ENCODE data around the gene ADGRV1. TPM values are rescaled to one million over a fixed set of nuclear protein-coding genes. Genes with fewer than 3 reads are reported as not detected.

The ADGRV1 gene
- polyA plus RNA-seq, 2 of the 4 experiments (the other 2 are of a cell fraction), result 0.70 to 3.7 TPM

DNA sequence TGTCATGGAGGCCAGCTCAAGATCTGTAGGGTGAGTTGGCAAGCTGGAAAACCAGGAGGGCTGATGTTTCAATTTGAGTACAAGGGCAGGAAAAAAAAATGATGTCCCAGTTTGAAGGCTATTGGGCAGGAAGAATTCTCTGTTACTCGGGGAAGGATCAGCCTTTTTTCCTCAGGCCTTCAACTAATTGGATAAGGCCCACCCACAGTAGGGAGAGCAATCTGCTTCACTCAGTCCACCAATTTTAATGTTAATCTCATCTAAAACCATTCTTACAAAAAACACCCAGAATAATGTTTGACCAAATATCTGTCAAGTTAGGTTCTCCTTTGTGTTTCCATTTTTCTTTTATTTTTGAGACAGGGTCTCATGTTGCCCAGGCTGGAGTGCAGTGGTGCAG, 442.1 kb downstream of the ADGRV1 start:
- TF ChIP-seq ZFP36 (IDR thresholded peaks at IDR 0.05; ENCODE audit: borderline replicate concordance, partially characterized antibody) (no peak), EHMT2 (IDR thresholded peaks at IDR 0.05; ENCODE audit: low read depth) (no peak), SMC3 (IDR thresholded peaks at IDR 0.05) (no peak), HDAC2 (IDR thresholded peaks at IDR 0.05) (no peak), RAD21 (conservative IDR thresholded peaks at IDR 0.05 in 1 of 2, IDR thresholded peaks at IDR 0.05 in 1 of 2) (no peak), JUNB (IDR thresholded peaks at IDR 0.05) (no peak), RCOR1 (IDR thresholded peaks at IDR 0.05; ENCODE audit: low read depth, low read length) (no peak), FOXS1 (CRISPR knock-in tag; IDR thresholded peaks at IDR 0.05) (no peak)
- TF ChIP-seq, protein P1, sequence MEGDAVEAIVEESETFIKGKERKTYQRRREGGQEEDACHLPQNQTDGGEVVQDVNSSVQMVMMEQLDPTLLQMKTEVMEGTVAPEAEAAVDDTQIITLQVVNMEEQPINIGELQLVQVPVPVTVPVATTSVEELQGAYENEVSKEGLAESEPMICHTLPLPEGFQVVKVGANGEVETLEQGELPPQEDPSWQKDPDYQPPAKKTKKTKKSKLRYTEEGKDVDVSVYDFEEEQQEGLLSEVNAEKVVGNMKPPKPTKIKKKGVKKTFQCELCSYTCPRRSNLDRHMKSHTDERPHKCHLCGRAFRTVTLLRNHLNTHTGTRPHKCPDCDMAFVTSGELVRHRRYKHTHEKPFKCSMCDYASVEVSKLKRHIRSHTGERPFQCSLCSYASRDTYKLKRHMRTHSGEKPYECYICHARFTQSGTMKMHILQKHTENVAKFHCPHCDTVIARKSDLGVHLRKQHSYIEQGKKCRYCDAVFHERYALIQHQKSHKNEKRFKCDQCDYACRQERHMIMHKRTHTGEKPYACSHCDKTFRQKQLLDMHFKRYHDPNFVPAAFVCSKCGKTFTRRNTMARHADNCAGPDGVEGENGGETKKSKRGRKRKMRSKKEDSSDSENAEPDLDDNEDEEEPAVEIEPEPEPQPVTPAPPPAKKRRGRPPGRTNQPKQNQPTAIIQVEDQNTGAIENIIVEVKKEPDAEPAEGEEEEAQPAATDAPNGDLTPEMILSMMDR (IDR thresholded peaks at IDR 0.05), result no peak
- TF ChIP-seq, protein P2, sequence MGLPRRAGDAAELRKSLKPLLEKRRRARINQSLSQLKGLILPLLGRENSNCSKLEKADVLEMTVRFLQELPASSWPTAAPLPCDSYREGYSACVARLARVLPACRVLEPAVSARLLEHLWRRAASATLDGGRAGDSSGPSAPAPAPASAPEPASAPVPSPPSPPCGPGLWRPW (IDR thresholded peaks at IDR 0.05), result no peak
- TF ChIP-seq, protein P3, sequence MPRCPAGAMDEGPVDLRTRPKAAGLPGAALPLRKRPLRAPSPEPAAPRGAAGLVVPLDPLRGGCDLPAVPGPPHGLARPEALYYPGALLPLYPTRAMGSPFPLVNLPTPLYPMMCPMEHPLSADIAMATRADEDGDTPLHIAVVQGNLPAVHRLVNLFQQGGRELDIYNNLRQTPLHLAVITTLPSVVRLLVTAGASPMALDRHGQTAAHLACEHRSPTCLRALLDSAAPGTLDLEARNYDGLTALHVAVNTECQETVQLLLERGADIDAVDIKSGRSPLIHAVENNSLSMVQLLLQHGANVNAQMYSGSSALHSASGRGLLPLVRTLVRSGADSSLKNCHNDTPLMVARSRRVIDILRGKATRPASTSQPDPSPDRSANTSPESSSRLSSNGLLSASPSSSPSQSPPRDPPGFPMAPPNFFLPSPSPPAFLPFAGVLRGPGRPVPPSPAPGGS (IDR thresholded peaks at IDR 0.05), result no peak
- no peak overlapping the region for H3K4me3 ChIP-seq
- CTCF ChIA-PET, result interaction anchor here (0.6 kb wide), 1 partner anchor 149 kb away, joined by 3 read pairs; no protein-coding TSS in a partner anchor
- POLR2A ChIA-PET, result no interaction called here
- H3K27ac ChIP-seq, result no peak overlapping the region
- no peaks in the 10 kb centered on the region for H3K9me3 ChIP-seq
- WGBS (ENCODE audit: missing lambda C conversion rate), result 97% methylated on average over 1 of the region's 1 CpG
- DNase-seq (ENCODE audit: low read depth in 1 of 2, low spot score in 1 of 2) (no peak), ATAC-seq (no peak), FAIRE-seq (no peak)
- H3K4me2 ChIP-seq, result no peak overlapping the region
- H3K4me1 ChIP-seq, result no peaks in the 10 kb centered on the region

DNA sequence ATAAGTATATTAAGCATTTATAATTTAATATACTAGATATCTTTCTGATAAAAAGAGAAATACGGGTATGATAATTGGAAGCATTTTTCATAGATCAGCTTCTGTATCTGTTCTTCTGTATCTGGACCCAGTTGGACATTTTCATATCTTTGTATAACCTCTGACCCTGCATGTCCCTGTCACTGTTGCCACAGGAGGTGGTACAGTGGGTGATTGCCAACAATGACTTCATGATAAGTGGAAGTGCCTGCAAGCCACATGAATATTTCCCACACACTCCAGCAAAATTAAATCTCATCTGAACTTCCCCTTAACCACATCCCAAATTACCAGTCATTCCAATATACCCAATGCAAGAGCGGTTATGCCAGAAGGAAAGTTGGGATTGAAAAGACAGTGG, 448.1 kb downstream of the ADGRV1 start:
- H3K9me3 ChIP-seq, result no peaks in the 10 kb centered on the region
- POLR2A ChIA-PET, result no interaction called here
- H3K4me3 ChIP-seq, result no peak overlapping the region
- CTCF ChIA-PET, result interaction anchor here (0.6 kb wide), 1 partner anchor 20 kb away, joined by 3 read pairs; no protein-coding TSS in a partner anchor
- no peak for ATAC-seq
- peaks cover 26% of the 10 kb centered on the region for H3K4me1 ChIP-seq
- peak overlapping the region; percentile 49 to 53; a peak in 4 of 6 replicates for H3K27ac ChIP-seq
- WGBS (ENCODE audit: missing lambda C conversion rate), result 96% methylated on average over 2 of the region's 2 CpGs
- H3K4me2 ChIP-seq, result no peak overlapping the region
- DNase-seq (ENCODE audit: low read depth in 1 of 2, low spot score in 1 of 2), result no peak
- no peak for FAIRE-seq
- TF ChIP-seq RCOR1 (IDR thresholded peaks at IDR 0.05; ENCODE audit: low read depth, low read length), result no peak
- TF ChIP-seq ZFP36 (IDR thresholded peaks at IDR 0.05; ENCODE audit: borderline replicate concordance, partially characterized antibody), result no peak
- TF ChIP-seq PHF8 (IDR thresholded peaks at IDR 0.05; ENCODE audit: borderline replicate concordance, low read depth), result no peak
- no peak for TF ChIP-seq JUN (IDR thresholded peaks at IDR 0.05)
- TF ChIP-seq BHLHE40 (IDR thresholded peaks at IDR 0.05; ENCODE audit: low read depth, low read length), result no peak
- TF ChIP-seq, protein P1 (IDR thresholded peaks at IDR 0.05), result no peak
- no peak for TF ChIP-seq HOXB13 (CRISPR knock-in tag; IDR thresholded peaks at IDR 0.05; ENCODE audit: low read depth)
- no peak for TF ChIP-seq FOXS1 (CRISPR knock-in tag; IDR thresholded peaks at IDR 0.05)
- TF ChIP-seq, protein P4, sequence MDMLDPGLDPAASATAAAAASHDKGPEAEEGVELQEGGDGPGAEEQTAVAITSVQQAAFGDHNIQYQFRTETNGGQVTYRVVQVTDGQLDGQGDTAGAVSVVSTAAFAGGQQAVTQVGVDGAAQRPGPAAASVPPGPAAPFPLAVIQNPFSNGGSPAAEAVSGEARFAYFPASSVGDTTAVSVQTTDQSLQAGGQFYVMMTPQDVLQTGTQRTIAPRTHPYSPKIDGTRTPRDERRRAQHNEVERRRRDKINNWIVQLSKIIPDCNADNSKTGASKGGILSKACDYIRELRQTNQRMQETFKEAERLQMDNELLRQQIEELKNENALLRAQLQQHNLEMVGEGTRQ (IDR thresholded peaks at IDR 0.05), result no peak
- TF ChIP-seq, protein P5, sequence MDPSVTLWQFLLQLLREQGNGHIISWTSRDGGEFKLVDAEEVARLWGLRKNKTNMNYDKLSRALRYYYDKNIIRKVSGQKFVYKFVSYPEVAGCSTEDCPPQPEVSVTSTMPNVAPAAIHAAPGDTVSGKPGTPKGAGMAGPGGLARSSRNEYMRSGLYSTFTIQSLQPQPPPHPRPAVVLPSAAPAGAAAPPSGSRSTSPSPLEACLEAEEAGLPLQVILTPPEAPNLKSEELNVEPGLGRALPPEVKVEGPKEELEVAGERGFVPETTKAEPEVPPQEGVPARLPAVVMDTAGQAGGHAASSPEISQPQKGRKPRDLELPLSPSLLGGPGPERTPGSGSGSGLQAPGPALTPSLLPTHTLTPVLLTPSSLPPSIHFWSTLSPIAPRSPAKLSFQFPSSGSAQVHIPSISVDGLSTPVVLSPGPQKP (IDR thresholded peaks at IDR 0.05; ENCODE audit: low read depth, low read length), result no peak
- TF ChIP-seq, protein P6, sequence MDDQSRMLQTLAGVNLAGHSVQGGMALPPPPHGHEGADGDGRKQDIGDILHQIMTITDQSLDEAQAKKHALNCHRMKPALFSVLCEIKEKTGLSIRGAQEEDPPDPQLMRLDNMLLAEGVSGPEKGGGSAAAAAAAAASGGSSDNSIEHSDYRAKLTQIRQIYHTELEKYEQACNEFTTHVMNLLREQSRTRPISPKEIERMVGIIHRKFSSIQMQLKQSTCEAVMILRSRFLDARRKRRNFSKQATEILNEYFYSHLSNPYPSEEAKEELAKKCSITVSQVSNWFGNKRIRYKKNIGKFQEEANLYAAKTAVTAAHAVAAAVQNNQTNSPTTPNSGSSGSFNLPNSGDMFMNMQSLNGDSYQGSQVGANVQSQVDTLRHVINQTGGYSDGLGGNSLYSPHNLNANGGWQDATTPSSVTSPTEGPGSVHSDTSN (IDR thresholded peaks at IDR 0.05), result no peak
- TF ChIP-seq EHMT2 (IDR thresholded peaks at IDR 0.05; ENCODE audit: low read depth), result no peak
- TF ChIP-seq, protein P3 (IDR thresholded peaks at IDR 0.05), result no peak
- TF ChIP-seq NPAS2 (CRISPR knock-in tag; IDR thresholded peaks at IDR 0.05; ENCODE audit: borderline replicate concordance), result no peak
- TF ChIP-seq TP53 (CRISPR knock-in tag; IDR thresholded peaks at IDR 0.05), result no peak
- TF ChIP-seq, protein P7, sequence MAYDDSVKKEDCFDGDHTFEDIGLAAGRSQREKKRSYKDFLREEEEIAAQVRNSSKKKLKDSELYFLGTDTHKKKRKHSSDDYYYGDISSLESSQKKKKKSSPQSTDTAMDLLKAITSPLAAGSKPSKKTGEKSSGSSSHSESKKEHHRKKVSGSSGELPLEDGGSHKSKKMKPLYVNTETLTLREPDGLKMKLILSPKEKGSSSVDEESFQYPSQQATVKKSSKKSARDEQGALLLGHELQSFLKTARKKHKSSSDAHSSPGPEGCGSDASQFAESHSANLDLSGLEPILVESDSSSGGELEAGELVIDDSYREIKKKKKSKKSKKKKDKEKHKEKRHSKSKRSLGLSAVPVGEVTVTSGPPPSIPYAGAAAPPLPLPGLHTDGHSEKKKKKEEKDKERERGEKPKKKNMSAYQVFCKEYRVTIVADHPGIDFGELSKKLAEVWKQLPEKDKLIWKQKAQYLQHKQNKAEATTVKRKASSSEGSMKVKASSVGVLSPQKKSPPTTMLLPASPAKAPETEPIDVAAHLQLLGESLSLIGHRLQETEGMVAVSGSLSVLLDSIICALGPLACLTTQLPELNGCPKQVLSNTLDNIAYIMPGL (CRISPR knock-in tag; IDR thresholded peaks at IDR 0.05; ENCODE audit: borderline replicate concordance), result no peak
- TF ChIP-seq RARB (CRISPR knock-in tag; IDR thresholded peaks at IDR 0.05), result no peak
- TF ChIP-seq HOXB5 (CRISPR knock-in tag; IDR thresholded peaks at IDR 0.05), result no peak
